Measurements from ENCODE around the gene SH2D3C. TPM values are rescaled to one million over a fixed set of nuclear protein-coding genes. Genes with fewer than 3 reads are reported as not detected.

The SH2D3C gene
- total and polyA plus RNA-seq, 9 of the 15 experiments (the other 6 are each of a cell fraction or from before 2014, with no cell fraction given): 0.03 to 1.2 (median 0.22) TPM; not detected in 1

- TF ChIP-seq HCFC1 (IDR thresholded peaks at IDR 0.05; ENCODE audit: low read depth, low read length): peak; percentile 91
- no peak for TF ChIP-seq SRSF1 (IDR thresholded peaks at IDR 0.05; ENCODE audit: low read depth, low read length)
- no peak for TF ChIP-seq PATZ1 (CRISPR knock-in tag; IDR thresholded peaks at IDR 0.05; ENCODE audit: borderline replicate concordance)
- TF ChIP-seq CC2D1A (IDR thresholded peaks at IDR 0.05): no peak
- no peak for TF ChIP-seq ZNF644 (tag; IDR thresholded peaks at IDR 0.05; ENCODE audit: low read depth)
- TF ChIP-seq ZNF639 (CRISPR knock-in tag; conservative IDR thresholded peaks at IDR 0.05 in 1 of 2, IDR thresholded peaks at IDR 0.05 in 1 of 2): peak in 1 of 2 experiments; percentile 83; a peak in 1 of 4 replicates
- TF ChIP-seq IFI16 (CRISPR knock-in tag; IDR thresholded peaks at IDR 0.05): no peak
- TF ChIP-seq ZNF280B (CRISPR knock-in tag; IDR thresholded peaks at IDR 0.05): no peak
- no peak for TF ChIP-seq RNF2 (IDR thresholded peaks at IDR 0.05)
- no peak; the same call in none of the 2 replicates for TF ChIP-seq POLR2H (tag; IDR thresholded peaks at IDR 0.05; ENCODE audit: low read depth)
- peak; percentile 79 for TF ChIP-seq CREB3L1 (IDR thresholded peaks at IDR 0.05; ENCODE audit: borderline replicate concordance, low read depth)
- no peak for TF ChIP-seq ZMIZ1 (IDR thresholded peaks at IDR 0.05; ENCODE audit: low read depth in 2 of 2, low read length in 2 of 2)
- no peak for TF ChIP-seq ZNF699 (CRISPR knock-in tag; IDR thresholded peaks at IDR 0.05; ENCODE audit: insufficient replicate concordance)
- no peak for TF ChIP-seq ZNF785 (CRISPR knock-in tag; IDR thresholded peaks at IDR 0.05)
- TF ChIP-seq GTF2E2 (tag; IDR thresholded peaks at IDR 0.05): no peak
- TF ChIP-seq SMAD4 (CRISPR knock-in tag; conservative IDR thresholded peaks at IDR 0.05): 0 out of 2 replicates have a peak, but pooled peaks have one; percentile 37
Measured at GRCh38 chr9:127785933-127786772, 7.7 kb upstream of the SH2D3C start, which contains the start of gene CDK9 (continued).

Data from K562 (cell line).